ENCODE data around the gene PTPRN2. TPM values are rescaled to one million over a fixed set of nuclear protein-coding genes. Genes with fewer than 3 reads are reported as not detected.
A peak's percentile ranks its signal among the peaks of the same experiment; 100 is the strongest.

PTPRN2 gene
- total RNA-seq, 1 donor from 2014 or later: 2.4 TPM

DNA sequence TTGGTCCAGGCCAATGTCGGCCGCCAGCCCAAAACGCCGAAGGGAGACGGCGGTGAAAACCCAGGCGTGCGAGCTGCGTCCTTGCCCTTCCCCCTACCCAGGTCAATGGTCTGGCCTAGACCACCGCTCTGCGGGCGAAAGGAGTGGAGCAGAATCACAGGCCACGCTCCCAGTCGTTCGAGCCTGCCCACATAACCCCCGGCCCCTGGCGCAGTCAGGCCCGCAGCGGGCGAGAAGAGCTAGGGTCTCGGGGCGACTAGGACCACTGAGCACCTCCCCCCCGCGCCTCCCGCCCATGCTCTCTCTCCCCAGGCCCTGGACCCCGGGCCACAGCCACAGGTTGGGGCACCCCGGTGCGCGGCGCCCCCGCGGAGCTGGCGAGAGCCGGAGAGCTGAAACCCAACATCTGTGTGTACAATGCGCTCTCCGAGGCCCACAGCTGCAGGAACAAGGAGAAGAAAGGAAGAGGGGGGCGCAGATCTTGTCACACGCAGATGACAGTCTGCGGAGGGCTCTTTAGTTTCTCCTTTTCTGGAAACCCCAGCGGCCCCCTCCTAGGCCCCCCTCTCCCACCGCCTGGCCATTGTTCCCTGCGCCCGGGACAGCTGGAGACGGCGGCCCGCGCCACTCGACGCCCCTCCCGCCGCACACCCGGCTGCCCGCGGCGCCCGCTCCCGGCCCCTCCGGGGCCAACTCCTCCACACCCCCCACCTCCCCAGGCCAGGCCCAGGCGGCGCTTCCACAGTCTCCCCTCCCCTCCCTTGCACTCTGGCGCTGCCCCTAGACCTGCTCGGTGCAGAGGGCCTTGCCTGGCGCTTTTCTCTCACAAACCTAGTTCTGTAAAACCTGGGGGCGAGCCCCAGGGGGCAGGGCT lies 895.8 kb downstream of the PTPRN2 start:
- DNase-seq (ENCODE audit: low read depth in 2 of 2): no peak

DNA sequence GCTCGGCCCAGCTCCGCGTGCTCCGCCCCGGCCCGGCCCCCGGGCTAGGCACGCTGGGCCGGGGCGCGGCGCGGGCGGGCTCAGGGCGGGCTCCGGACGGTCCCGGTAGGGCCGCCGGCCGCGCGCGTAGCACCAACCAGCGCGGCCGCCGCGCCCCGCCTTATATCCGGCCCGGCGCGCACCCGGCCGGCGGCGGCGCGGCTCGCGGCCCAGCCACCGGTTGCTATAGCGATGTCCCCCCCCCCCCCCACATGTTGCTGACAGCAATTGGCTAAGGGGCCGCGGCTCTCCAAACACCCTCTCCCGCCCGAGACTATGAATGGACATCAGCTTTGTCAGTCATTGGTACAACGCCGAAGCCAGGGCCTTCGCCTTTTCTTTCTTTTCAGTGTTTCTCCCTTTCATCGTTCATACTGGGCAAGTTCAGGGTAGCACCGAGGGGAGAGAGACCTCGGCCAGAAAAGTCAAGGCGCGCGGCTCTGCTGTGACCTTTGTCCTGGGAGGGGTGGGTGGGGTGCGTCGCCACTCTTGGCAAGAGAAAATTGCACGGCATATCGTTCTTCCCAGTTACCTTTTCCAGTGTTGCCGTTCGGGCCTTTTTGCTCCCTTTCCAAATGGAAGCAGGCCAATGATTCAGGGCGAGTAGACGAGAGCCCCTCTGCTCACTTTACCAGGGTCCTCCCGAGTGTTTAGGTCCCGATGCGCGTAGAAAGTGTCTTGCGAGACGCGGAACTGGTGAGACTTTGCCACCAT lies 896.6 kb downstream of the PTPRN2 start:
- peak; percentile 65 to 80 for DNase-seq (ENCODE audit: low read depth in 2 of 2)

DNA sequence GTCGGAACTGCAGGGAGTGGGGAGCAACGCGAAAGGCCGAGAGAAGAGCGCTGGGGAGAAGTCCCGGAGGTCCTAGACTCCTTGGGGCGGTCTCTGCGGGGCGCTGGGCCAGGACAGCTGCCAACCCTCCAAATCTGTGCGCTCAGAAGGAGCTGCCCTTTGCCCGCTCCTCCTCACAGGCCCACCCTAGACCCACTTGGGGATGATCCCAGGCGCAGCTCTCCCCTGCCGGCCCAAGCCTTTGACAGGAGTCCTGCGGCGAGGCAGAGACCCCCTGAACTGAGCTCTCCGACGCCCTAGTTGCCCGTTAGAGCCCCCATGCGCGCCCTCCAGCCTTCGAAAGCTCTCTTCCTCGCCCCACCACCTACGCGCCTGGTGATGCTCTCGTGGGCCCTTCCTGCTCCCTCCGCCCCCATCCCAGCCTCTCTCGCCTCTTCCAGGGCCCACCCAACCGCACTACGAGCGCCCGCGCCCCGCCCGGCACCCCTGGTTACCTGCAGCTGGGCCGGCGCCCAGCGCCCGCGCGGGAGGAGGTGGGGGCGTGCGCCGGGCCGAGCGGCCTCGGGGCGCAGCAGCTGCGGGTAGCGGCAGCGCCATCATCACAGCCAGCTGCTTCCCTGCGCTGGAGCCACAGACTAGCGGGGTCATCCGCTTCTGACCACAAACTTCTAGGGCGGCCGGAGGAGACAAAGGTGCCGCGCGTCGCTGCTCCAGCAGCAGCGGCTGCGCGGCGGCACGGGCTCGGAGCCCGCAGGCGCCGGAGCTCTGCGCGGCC lies 897.4 kb downstream of the PTPRN2 start:
- no peak for DNase-seq (ENCODE audit: low read depth in 2 of 2)

DNA sequence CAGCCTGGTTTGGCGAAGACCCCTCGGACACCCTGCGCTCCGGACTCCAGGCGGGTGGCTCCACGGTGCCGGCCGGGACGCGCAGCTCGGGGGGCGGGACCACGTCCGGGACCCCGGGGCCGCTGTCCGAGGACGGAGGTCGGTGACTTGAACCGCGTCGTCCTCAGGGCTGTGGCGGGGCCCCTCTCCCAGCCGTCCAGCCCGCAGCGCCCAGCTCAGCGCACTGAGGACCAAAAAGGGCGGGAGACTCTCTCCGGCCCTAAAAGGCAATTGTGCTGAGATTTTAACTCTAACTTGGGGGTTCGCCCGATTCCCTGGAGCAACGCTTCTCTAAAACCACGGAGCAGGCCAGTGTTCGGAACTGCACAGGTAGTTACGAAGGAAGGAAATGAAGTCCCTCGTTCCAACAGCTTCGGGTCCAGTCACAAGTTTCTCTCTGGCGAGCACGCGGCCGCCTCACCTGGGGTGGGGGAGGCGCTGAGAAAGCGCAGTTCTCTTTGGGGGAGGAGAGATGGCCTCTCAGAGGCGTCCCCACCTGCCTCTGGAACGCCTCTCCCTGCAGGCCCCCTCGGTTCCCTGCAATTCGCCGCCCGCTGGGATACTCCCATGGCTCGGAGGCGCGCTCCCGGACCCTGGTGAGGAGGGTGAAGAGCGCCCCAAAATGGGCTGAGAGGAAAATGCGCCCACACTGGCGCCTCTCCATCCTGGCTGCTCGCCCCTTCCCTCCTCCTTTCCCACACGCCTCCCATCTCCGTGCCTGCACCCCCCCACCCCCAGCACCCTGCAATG lies 898.2 kb downstream of the PTPRN2 start:
- DNase-seq (ENCODE audit: low read depth in 2 of 2): no peak

DNA sequence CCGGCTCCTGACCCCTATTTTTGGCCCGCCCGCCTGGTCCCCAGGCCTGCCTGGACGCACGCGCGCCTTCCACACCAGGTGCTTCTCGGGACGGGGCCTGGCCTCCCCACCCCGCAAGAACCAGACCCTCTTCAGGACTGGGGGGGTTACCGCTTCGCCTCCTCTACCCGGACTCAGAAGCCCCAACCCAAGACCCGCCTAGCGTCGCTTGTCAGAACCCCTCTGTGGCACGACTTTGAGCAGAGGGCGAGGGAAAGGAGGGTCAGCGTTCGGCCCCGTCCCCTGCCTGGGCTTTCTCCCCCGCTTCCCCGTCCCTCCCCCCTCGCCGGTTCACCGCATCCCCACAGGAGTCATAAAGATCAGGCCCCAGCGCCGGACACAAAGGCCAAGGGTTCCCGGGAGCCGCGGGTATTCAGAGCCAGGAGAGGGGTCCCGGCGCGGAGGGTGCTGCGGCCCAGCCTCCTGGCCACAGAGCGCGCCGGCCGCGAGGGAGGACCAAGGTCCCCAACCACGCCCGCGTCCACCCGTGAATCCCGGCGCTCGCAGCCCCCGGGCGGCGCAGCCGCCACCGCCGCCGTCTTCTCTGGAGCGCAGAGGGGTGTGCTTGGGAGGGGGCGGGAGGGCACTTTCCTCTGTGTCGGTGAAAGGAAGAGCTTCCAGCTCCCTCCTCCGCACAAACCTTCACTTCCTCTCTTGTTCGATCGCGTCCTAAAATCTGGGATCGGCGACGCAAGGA lies 898.9 kb downstream of the PTPRN2 start:
- DNase-seq (ENCODE audit: low read depth in 2 of 2): no peak

DNA sequence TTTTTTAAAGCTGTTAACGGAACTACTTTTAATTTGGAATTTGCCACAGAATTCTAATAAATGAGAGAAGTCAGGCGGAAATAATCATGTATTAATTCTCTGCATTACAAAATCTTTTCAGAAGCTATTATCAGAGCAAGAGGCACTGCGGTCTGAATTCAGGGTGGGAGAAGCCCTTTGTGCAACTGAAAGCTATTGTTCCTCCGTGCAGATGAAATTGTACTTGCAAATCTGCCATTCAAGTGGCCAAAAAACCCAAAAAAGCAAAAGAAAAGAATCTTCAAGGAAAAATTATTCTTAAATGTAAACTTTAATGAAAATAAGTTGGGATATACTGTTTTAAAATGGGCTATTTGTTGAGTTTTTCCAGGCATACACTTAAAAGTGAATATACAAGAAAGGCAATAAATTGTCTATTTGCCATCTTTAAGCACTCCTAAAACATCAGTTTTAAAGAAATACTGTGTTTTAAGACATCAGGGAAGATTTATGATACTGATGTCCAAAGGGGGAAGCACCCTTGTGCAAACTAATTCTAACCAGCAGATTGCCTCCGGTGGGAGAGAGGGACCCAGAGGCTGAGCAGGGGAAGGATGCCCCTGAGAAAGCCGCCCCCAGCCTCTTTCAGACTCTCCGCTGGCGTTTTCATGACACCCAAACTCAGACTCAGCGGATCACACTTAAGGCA lies 899.6 kb downstream of the PTPRN2 start:
- no peak for DNase-seq (ENCODE audit: low read depth in 2 of 2)

DNA sequence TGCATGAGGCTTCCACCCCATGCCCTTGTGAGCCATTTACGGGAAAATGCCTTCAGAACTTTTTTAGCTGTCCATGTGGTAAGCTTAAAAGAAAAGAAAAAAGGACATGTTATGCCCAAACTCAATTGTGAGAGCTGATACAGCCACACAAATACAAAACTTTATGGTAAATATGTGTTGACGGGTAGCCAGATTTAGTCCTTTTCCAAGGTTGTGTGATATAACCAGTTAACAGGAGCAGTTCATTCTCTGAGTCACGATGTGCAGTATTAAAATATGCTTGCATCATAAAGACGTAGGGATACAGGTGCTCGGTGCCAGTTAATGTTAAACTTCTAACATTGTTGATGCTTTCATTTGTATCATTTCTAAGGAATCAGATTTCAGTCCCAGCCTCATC lies 900.5 kb downstream of the PTPRN2 start:
- DNase-seq (ENCODE audit: low read depth in 2 of 2): no peak

DNA sequence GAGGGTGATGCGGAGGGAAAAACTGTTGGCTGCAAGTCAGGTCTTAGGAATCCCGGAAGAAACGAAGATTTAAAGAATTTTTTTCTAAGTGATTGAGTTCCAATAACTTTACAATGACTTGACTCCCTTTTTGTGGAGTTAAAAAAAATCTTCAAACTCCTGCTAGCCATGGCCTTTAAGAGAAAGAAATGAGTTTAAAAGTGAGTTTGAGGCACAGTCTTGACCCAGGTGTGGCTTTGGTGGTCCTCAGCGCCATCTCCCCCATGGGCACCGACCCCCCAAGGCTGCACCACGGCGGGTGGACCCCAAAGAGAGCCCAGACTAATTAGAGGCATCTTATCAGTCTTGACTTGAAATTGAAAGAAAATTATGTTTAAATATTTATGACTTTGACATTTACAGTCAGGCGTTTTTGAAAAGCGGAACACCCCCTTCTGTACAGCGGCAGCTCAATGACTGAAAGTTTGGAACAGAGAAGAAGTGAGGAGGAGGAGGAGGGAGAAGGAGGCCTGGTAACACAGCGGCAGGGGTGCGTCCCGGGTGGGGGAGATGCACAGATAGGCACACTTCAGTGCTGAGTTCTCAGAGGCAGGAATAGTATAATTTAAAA lies 901.2 kb downstream of the PTPRN2 start:
- no peak for DNase-seq (ENCODE audit: low read depth in 2 of 2)

DNA sequence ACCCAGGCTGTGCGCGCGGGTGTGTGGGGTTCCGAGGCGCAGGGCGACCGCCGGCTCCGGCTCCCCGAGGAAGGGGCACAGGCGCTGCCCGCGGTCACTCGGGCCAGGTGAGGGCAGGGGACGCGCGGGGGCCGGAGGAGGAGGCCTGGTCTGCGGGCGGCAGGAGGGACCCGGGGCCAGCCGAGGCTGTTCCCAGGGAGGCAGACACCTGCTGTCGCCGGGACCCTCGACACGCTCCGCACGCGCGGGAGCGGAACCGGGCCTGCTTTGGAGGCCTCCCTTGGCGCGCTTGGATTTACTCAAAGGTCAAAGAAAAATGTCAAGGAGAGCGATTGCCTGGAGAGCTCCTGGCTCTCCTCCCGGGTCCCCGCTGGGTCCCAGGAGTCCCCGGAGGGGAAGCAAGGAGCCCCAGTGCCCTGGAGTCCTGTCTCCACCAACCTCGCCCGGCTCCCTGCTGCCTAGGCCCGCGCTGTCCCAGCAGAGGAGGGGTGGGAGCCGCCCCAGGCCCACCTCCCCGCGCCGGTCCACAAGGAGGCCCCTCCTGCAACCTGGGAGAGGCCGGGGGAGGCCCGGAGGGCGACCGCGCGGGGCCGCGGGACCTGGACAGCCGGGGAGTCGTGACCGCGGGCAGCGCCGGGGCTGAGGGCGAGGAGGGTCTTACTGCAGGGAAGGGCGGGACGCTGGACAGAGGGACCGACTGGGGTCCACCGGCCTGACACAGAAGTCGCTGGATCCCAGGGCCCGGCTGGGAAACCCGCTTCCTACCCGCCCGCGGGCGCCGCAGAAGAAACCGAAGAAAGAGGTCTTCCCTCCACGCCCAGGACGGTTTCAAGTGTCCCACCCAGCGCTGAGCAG lies 902.0 kb downstream of the PTPRN2 start:
- DNase-seq (ENCODE audit: low read depth in 2 of 2): no peak

DNA sequence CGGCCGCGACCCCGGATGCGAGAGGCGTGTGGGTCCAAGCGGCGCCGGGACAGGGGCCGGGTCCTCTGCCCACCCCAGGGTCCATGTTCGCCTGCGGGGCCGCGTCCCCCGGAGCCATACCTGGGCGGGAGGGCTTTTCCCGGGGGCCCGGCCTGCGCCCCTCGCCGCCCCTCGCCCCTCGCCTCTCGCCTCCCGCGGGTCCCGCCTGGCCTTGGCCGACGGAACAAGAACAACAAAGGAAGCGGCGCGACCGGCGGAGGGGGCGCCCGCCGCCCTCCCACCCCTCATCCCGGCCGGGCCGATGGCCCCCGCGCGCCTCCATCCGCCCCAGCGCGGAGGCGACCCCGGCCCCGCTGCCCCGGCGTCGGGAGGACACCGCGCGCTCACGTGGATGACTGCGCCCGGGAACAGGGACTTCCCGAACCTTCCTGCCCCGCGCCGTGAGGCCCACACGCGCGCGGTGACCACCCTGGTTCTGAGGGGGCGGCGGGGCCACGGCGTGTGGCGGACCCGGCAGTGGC lies 902.7 kb downstream of the PTPRN2 start:
- no peak for DNase-seq (ENCODE audit: low read depth in 2 of 2)

DNA sequence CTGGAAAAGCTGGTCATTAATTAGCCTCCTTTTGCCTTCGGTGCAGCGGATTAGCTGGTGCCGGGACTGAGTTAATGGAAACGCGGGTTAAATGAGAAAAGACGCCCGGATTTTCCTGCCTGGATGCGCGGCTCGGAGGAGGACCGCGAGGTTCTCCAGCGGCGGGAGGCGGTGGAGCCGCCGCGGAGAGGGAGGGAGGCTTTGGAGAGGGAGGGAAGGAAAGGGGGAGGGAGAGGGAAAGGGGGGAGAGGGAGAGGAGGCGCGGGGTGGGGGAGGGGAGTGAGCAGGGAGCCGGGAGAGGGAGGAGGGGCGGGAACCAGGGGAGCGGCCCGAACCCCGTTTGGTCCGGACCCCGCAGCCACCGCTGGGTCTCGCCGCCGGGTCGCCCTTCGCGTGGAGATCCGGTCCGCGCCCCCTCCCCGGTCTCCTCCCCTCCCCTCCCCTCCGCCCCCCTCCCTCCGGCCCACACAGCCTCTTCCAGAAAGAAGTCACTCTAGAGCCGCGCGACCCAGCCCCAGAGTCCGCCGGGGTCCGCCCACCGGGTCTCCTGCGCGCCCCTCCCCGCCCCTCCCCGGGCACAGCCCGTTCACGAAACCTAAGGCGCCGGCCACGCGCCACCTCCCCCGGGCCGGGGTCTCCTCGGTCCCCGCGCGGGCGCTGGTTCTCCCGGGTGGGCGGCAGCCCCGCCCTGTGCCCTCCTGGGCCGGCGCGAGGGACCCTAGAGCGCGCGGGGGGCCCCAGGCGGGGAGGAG lies 903.3 kb downstream of the PTPRN2 start:
- DNase-seq (ENCODE audit: low read depth in 2 of 2): no peak

DNA sequence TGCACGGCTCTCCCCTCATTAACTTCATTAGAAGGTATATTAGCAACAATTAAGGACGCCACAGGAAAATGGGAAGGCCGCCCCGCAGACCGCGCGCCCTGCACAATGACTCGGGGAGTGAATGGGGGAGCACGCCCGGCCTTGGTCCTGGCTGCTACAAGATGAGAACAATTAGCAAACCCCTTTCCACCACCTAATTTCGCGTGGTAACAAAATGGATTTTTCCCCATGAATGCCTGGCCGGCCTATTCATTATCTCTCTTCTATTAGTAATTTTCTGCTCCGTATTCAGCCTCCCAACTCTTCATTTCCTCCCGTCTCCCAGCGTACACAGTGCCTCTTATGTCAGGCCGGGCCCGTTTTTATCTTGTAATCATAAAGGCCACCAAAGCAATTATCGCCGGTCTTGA lies 903.9 kb downstream of the PTPRN2 start:
- DNase-seq (ENCODE audit: low read depth in 2 of 2): no peak

DNA sequence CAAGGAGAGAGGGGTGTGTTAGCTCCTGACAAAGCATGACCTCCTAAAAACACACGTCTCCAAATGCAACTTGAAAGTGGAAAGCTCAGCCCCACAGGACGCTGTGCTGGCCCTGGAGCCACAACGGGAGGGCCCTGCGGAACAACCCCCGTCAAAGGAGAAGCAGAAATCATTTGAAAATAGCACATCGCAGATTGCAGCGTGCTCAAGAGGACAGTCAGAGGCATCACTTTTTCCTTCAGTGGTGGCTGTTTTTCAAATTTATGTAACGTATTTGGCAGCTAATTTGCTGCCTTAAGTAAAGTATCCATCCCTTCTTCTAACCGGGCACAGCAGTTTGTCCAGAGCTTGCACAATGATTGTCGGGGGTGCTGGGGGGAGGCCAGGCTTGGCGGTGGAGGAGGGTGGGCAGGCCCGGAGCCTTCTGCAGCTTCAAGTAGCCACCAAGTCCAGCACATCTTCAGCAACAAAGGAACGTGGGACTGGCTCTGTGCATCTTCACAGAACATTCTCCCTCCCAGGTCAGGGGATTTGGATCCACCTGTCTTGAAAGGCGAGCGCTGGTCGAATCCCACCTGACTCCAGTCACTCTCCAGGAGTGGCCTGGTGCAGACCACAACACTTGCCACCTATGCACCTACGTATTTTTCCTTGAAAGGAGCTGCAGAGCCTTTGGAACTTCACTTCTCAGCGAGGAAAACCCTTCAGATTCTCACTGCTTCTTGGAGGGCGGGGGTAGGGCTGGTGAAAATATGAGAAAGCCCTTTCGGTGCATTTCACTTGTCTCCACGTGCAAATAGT lies 904.5 kb downstream of the PTPRN2 start:
- no peak for DNase-seq (ENCODE audit: low read depth in 2 of 2)

DNA sequence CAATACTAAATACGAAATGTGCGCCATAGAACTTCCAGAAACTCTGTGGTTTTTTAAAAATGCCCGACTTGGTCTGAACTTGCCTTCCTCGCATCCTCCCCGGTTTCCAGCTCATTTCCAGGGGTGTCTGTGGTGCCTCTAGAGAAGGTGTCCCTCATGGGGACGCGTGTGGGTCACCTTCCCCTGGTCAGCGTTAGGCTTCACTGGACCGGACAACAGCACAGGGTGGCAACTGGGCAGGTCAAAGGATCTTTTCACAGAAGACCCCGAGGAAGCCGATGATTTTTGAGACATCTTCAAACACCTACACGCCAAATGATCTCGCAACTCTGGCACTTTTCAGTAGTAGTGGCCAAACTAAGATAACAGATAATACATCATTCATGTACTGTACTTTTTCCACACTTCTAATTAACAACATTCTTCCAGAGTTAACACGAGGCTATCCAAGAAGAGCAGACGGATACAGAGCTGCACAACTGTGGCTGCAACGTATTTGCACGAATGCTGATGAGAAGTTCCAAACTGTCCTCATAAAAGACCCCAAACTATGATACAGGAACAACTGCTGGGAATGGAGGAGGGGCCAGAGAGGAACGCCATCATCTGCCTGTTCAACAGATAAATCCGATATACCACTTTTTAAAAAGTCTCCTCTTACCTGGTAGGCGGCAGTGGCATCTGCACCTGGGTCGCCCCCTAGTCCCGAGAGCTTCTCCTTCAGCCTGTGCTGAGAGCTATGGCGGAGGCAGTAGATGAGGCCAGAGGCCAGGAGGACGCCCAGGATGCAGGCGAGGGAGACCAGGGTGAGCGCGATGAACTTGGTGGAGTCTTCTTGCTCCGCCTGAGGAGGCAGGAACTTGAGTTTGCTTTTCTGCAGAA lies 905.3 kb downstream of the PTPRN2 start:
- no peak for DNase-seq (ENCODE audit: low read depth in 2 of 2)

DNA sequence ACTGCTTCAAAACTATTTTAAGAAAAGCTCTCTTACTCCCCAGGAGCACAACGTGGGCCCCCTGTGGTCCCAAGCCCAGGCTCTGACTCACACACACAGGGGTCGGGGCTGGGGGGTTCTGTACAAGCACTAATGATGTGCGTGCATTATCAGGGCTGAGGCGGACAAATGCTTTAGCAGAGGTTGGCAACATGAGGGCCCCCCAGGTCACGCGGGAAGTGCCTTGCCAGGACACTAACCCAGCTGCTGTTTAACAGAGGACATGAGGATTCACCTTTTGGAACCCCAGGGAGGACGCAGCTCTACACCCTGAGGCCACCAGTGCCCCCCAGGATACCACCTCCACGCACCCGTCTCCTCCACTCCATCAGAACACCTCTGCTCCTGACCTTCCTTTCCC lies 908.0 kb downstream of the PTPRN2 start:
- DNase-seq (ENCODE audit: low read depth in 2 of 2): no peak

DNA sequence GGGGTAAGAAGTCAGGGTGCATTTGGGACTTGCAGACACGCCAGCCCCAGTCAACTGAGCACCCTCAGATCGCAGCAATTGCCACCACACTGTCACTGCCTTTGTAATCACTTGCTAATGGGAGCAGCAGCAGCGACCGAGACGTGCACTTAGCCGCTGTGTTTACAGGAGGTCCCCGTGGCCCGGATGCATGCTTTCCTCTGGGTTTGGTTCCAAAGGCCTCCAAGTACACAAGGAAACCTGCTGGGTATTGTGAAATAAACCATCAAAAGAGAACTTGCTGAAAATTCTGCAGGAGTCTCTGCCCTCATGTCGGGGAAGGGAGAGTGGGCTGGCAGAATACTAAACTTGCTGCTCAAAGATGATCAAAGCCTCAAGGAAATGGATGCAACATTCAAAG lies 909.1 kb downstream of the PTPRN2 start:
- no peak for DNase-seq (ENCODE audit: low read depth in 2 of 2)
